NCI-H2227 treated with DMSO at 0.1 percent for 48 hours (cell line): ENCODE measurements around the gene SPHK1.
"Not testable (repeated sequence)": the region's sequence is repeated elsewhere in the genome, so short reads cannot be mapped to it uniquely, and the experiment has no call there.

Source experiments
- DNase-seq: peaks from one replicate; lab custom pipeline; 2025; lab: John Stamatoyannopoulos, UW

Gene SPHK1, protein sequence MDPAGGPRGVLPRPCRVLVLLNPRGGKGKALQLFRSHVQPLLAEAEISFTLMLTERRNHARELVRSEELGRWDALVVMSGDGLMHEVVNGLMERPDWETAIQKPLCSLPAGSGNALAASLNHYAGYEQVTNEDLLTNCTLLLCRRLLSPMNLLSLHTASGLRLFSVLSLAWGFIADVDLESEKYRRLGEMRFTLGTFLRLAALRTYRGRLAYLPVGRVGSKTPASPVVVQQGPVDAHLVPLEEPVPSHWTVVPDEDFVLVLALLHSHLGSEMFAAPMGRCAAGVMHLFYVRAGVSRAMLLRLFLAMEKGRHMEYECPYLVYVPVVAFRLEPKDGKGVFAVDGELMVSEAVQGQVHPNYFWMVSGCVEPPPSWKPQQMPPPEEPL

DNA sequence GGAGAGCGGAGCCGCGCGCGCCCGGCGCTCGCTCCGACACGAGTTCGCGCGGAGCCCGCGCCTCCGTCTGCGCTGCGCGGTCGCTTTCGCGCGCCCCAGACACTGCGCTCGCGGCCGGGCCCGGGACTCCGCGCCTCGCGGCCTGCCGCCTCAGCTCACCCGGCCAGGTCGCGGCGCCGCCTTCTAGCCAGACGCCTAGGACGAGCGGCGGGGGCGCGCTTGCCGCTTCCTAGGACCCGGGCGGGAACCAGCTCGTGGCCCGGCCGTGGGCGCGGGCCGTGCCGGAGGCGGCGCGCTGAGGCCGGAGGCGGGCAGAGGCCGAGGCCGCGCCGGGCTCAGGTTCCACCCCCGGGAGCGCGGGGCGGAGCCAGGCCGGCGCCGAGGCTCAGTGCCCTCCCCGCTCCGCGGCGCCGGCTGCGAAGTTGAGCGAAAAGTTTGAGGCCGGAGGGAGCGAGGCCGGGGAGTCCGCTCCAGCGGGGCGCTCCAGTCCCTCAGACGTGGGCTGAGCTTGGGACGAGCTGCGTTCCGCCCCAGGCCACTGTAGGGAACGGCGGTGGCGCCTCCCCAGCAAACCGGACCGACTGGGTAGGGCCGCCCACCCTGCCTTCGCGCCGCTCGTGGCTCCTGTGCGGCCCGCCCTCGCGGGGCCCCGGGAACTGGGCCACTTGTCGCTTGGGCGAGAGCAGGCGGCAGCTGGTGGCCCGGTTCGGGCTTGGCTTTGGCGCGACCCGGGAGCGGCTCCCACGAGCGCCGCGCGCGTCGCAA lies at the start of gene SPHK1:
Gene SPHK1 (plus strand): TSS at position 388 of the 765 bp plus-strand sequence. CDS start 1,036 bp downstream, outside the sequence.
- no peak for DNase-seq

DNA sequence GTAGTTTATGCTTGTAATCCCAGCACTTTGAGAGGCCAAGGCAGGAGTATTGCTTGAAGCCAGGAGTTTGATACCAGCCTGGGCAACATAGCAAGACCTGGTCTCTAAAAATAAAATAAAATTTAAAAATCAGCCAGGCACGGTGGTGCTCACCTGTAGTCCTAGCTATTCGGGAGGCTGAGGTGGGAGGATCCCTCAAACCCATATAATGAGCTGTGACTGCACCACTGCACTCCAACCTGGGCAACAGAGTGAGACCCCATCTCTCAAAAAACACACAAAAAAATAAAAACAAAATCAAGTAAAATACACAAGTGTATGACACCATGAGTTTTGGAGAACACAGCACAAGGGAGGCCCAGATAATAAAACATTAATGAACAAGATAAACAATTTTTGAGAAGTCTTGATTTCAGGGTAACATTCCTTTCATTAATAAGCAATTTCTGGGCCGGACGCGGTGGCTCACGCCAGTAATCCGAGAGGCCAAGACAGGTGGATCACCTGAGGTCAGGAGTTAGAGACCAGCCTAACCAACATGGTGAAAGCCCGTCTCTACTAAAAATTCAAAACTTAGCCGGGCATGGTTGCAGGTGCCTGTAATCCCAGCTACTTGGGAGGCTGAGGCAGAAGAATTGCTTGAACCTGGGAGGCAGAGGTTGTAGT lies 48.6 kb upstream of the SPHK1 start:
- no peak for DNase-seq

DNA sequence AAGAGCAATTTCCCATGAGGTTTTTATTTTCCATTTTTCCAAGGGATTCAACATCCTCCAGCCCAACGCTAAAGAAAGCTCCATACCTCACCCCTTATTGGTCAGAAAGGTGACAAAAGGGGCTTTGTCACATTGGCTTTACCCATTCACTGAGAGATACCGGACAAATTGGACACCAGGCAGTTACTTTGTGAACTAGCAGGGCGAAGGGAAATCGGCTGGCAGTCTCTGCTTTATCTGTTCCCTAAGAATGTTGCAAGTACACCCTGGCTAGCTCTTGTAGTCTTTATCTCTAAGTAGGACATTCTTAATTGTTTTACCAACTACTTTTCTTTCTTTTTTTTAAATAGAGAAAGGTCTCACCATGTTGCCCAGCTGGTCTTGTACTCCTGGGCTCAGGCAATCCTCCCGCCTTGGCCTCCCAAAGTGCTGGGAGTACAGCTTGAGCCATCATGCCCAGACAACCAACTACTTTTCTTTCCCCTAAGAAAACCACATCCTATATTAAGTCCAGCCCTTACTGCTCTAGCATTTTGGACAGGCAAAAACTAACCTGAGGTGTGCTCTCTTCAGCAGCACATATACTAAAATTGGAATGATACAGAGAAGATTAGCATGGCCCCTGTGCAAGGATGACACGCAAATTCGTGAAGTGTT lies 47.5 kb upstream of the SPHK1 start:
- no peak for DNase-seq

DNA sequence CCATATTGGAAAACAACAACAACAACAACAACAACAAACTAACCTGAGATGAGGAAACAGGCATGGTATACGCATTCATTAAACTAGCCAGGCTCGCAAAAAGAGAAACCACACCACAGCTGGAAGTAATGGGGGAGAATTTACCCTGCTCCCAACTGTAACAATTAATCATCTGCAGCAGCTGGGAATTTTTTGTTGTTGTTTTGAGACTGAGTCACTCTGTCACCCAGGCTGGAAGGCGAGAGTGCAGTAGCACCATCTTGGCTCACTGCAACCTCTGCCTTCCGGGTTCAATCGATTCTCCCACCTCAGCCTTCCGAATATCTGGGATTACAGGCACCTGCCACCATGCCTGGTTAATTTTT lies 47.0 kb upstream of the SPHK1 start:
- DNase-seq = no peak

DNA sequence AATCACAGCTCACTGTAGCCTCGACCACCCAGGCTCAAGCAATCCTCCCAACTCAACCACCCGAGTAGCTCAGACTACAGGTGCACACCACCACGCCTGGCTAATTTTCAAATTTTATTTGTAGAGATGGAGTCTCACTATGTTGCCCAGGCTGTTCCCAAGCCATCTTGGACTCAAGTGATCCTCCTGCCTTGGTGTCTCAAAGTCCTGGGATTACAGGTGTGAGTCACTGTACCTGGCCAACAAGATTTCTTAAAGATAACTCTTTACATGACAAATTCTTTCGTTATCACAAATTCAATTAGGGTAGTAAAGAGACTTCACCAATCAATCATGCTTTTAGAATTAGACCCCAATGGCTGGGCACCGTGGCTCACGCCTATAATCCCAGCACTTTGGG lies 43.1 kb upstream of the SPHK1 start:
- DNase-seq = no peak

DNA sequence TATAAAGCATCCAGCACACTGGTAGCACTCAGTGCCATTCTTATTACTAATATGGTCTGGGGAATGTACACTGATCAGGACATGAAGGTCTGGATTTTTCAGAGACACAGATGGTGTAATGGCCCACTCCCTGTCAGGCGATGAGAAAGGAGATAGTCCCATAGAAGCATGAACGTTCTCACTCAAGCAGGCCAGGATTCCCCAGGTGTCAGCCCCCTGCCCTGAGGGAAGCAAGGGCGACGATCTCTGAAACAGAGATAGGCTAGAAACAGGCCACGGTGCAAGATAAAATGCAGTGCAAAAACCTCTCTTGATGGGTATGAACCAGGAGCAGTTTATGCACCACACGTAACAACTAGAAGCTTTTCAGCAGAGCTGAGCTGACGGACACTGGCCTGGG lies 41.3 kb upstream of the SPHK1 start:
- DNase-seq = no peak

DNA sequence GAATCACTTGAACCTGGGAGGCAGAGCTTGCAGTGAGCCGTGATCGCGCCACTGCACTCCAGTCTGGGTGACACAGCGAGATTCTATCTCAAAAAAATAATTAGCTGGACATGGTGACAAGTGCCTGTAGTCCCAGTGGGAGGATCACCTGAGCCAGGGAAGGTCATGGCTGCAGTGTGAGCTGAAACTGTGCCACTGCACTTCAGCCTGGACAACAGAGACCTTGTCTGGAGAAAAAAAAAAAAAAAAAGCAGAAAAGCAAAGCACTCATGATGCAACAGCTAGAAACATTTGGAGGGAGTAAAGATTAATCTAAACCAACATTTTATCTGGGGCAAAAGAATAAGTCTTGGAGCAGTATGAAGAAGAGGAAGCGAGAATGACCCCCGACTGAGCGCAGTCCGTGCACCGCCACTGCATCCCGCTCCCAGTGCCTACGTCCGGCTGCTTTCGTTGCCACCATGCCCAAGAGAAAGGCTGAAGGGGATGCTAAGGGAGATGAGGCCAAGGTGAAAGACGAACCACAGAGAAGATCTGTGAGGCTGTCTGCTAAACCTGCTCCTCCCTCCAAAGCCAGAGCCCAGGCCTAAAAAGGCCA lies 38.9 kb upstream of the SPHK1 start:
- DNase-seq = no peak

DNA sequence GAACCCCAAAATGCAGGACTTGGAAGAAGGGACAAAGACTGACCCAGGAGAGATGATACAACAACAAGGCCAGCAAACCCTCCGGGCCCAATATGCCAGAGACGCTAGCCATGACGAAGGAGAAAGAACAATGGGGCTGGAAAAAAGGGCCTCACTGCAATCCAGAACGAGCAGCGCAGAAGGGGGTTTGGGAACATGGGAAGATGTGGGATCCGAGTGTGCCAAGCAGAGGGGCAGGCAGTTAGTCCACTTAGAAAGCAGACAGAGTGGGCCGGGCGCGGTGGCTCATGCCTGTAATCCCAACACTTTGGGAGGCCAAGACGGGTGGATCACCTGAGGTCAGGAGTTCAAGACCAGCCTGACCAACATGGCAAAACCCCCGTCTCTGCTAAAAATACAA lies 37.5 kb upstream of the SPHK1 start:
- DNase-seq = not testable (repeated sequence)

DNA sequence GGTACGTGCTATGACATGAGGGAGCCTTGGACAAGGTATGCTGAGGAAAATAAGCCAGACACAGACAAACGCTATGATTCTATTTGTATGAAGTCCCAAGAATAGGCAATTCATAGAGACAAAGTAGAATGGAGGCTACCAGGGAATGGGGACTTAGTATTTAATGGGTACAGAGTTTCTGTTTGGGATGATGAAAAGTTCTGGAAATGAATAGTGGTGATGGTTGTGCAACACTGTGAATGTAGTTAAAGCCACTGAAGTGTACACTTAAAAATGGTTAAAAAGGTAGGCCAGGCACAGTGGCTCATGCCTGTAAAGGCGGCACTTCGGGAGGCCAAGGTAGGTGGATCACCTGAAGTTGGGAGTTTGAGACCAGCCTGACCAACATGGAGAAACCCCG lies 33.9 kb upstream of the SPHK1 start:
- no peak for DNase-seq

DNA sequence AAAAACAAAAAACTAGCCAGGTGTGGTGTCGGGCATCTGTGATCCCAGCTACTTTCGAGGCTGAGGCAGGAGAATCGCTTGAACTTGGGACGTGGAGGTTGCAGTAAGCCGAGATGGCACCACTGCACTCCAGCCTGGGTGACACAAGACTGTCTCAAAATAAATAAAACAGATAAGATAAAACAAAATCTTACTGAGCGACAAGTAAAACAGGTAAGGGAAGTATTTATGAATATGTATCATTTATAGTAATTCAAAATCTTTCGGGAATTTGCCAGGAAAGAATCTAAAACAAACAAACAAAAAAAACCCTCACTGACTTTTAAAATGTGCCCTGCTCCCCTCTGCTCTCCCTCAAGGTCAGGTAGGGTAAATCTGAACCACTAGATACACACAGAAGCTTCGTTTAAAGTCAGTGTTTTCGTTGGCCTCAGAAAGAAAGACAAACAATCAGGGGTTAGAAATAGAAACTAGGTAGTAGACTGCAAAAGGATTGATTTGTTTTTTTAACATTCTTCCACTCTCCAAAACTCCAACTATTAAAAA lies 32.8 kb upstream of the SPHK1 start:
- DNase-seq = no peak

DNA sequence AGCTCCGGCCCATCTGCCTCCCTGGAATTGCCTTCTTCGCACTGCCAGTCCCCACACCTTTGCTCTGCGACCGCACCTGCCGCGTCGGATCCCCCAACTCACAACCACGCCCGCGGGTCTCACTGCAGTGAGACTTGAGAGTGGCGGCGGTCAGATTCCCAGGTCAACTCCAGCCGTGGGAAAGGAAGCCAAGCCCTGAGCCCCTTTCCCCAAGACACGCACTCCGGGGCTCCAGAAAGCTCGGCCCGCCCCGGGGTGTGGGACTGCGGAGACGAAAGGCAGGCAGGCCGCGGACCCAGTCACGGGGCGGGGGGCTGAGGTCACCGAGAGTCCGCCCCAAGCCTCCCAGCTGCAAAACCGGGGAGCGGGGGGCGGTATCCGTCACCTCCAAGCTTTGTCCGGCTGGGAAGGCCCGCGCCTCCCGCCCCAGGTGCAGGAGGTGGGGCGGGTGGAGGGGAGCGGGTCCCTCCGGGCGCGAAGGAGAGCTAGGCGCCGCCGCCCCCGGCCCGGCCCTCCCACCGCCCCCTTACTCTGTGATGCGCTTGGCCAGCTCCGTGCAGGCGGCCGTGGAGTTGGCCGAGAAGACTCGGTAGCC lies 31.3 kb upstream of the SPHK1 start:
- no peak for DNase-seq

DNA sequence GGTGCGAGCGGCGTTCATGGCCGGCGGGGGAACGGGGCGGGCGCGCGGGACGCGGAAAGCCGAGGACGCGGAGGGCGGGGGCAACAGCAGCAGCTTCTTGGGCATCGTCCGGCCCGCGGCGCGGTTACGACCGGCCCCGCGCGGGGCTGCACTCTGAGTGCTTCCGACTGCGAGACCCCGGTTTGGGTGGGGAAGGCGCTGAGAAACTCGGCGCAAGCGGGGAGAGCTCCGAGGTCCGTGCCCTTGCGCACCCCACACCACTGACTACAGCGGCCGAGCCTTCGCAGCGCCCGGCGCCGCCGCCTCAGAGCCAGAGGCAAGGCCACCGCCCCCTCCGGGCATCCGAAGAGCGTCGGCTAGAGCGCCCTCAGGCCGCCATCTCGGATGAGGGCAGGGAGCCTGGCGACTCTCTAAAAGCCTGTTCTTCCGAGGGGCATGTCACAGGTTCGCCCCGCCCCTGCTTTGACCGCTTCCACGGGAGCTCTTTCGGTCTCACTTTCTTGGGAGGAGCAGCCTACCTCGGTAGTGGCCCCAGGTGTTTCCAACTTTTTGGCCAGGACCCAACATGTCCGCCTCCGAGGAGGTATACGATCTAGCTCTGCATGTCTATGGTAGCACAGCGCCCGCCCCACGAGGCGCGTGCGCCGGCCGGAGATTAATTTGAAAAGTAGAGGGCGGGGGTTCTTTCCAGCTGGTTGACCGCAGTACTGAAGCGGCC lies 30.7 kb upstream of the SPHK1 start, which contains the start of gene PRPSAP1:
Gene PRPSAP1 (minus strand): TSS at position 318 of the 718 bp plus-strand sequence. CDS start 213 bp downstream, at position 105.
- DNase-seq = peak; percentile 92

DNA sequence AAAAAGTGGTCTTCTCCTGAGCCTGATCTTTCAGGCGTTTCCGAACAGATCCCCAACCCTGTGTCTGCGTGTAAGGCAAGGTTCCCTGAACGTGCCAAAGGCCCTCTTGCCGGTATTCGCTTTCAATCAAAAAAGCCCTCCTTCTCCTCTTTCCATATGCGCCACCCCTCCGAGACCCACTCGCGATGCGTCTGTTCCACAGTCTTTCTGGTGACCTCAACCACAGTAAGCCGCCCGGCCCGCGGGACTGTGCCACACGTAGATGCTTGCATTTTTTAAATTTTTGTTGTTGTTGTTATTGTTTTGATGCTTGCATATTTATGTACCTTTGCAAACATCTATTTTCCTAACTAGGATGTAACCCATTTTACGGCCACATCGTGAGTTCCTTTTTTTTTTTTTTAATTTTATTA lies 30.1 kb upstream of the SPHK1 start:
- DNase-seq = no peak

DNA sequence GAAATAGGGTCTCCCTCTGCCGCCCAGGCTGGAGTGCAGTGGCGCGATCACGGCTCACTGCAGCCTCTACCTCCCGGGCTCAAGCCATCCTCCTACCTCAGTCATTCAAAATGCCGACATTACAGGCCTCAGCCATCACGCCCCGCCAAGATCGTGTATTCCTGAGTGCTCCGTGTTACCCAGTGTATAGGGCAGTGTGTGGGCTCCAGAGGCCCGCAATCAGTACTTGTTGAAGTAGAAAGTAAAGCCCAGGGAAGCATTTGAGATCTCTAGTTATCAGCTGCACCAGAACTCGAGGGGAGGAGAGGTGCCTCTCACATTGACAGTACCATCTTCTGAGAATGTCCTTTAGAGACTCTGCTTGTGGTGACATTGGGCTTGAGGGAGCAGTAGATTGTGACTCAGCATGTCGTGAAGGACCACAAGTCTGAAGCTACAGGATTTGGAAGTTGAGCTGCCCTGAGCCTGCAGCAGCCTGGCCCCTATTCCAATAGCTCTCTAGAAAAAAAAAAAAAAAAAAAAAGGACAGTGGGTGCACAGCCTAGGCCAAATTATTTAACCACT lies 29.6 kb upstream of the SPHK1 start:
- no peak for DNase-seq

DNA sequence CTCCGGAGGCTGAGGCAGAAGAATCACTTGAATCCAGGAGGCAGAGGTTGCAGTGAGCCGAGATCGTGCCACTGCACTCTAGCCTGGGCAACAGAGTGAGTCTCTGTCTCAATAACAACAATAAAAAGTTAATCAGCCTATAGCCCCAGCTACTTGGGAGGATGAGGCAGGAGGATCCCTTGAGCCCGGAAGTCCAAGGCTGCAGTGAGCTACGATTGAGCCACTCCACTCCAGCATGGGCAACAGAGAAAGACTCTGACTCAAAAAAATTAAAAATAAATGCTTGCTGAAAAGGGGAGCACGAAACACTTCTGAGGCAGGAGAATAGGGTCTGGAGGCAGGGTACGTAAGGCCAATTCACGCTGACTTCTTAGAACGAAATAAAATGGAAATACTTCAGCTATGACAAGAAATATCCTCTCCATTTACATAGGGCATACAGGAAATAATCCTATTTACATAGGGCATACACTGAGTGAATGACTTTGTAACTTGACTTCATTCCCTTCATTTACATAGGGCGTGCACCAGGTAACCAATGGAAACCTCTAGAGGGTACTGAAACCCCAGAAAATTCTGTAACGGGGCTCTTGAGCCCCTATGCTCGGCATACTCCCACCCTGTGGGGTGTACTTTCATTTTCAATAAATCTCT lies 27.5 kb upstream of the SPHK1 start:
- no peak for DNase-seq

DNA sequence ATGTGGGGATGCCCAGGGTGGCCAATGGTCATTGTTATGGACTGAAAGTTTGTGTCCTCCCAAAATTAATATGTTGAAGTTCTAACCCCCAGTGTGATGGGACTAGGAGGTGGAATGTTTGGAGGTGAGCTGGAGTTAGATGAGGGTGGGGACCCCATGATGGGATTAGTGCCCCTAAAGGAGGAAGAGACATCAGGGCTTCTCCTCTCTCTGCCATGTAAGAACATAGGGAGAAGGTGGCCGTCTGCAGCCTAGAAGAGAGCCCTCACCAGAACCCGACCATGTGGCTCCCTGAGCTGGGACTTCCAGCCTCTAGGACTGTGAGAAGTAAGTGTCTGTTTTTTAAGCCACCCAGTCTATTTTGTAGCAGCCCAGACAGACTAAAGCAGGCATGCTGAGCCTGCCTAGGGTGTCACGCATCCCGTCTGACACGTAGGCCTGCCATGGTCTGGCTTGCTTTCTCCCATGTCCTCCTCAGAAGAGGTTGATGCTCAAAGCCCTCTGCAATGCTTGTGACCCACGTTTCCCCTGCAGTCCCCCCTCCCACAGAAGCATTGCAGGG lies 26.7 kb upstream of the SPHK1 start:
- no peak for DNase-seq

DNA sequence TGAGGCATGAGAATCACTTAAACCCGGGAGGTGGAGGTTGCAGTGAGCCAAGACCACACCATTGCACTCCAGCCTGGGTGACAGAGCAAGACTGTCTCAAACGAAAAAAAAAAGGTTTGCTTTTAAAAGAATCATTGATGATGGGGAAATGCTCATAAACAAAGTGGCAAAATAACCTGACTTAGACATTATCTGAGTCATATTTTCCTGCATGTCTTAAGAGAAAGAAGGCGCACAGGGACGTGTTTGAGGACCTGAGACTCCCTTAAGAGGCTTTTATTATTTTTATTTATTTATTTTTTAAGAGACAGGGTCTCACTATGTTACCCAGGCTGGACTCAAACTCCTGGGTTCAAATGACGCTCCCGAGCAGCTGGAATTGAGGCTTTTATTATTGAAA lies 25.0 kb upstream of the SPHK1 start:
- no peak for DNase-seq

DNA sequence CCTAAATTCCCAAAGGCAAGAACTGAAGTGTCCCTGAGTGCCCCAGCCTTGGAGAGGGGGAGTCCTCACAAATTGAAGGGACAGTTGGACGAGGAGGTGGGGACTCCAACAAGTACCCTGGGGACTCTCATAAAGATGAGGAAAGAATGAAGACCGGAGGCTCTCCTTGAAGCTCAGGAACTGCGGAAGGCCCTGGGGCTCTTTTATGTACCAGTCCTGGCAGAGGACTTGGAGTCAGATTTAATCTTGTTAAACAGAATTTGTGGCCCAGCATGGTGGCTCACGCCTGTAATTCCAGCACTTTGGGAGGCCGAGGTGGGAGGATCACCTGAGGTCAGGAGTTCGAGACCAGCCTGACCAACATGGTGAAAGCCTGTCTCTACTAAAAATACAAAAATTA lies 24.6 kb upstream of the SPHK1 start:
- DNase-seq = not testable (repeated sequence)

DNA sequence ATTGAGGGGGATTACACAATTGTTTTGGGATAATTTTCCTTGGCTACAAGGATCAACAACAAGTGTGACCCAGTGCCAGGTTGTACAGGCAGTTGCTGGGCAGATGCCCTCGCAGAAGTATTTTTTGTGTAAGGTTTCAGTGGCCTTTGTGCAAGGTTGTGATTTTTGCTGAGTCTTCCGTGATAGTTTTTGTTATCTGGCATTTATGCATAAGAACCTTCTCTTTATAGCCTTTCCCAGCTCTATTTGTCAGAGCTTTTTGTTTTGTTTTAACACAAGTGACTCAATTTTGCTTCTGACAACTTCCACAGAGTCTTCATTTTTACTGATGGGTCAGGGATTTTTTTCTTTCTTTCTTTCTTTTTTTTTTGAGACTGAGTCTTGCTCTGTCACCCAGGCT lies 23.9 kb upstream of the SPHK1 start:
- no peak for DNase-seq
